Astrocyte (in vitro differentiated cells and primary cell): ENCODE data around the gene PDE4A. TPM values are rescaled to one million over a fixed set of nuclear protein-coding genes. Genes with fewer than 3 reads are reported as not detected.
"Not testable (repeated sequence)": the region's sequence is repeated elsewhere in the genome, so short reads cannot be mapped to it uniquely, and the experiment has no call there.

Source experiments
- DNase-seq: peaks from one replicate; pipeline ENCODE4 v3.0.0-alpha.2; 2010; ENCODE audit warnings: low read depth
- FAIRE-seq: peaks from 2 replicates; lab custom pipeline; 2011; peaks lifted over from hg19 to GRCh38; lab: Jason Lieb, UNC
- H2AFZ ChIP-seq: 2 replicates; pipeline ENCODE4 v1.6.0; 2012; ENCODE audit warnings: low read depth, low read length, inconsistent platforms
- H3K27ac ChIP-seq: 2 replicates; pipeline ENCODE4 v1.5.1; 2011; ENCODE audit warnings: low read depth, low read length, inconsistent platforms
- H3K27me3 ChIP-seq: 2 replicates; pipeline ENCODE4 v1.6.0; 2011; ENCODE audit warnings: low read length, inconsistent platforms; ENCODE audit not compliant: insufficient read depth
- H3K36me3 ChIP-seq: 2 replicates; pipeline ENCODE4 v1.5.1; 2011; ENCODE audit warnings: low read length, inconsistent platforms; ENCODE audit not compliant: insufficient read depth
- H3K4me1 ChIP-seq: 2 replicates; pipeline ENCODE4 v1.5.1; 2011; ENCODE audit warnings: low read length, inconsistent platforms; ENCODE audit not compliant: insufficient read depth
- H3K4me2 ChIP-seq: 2 replicates; pipeline ENCODE4 v1.6.0; 2012; ENCODE audit warnings: low read length, inconsistent platforms
- H3K4me3 ChIP-seq: 2 replicates; pipeline ENCODE4 v1.5.1; 2011; ENCODE audit warnings: low read depth, mild to moderate bottlenecking, low read length, inconsistent platforms; ENCODE audit not compliant: insufficient read depth
- H3K79me2 ChIP-seq: 2 replicates; pipeline ENCODE4 v1.6.0; 2012; ENCODE audit warnings: mild to moderate bottlenecking, low read length, inconsistent platforms; ENCODE audit not compliant: insufficient read depth
- H3K9ac ChIP-seq: 2 replicates; pipeline ENCODE4 v1.6.0; 2012; ENCODE audit warnings: mild to moderate bottlenecking, low read length, inconsistent platforms
- H3K9me3 ChIP-seq: 2 replicates; pipeline ENCODE4 v1.5.1; 2012; ENCODE audit warnings: low read depth, mild to moderate bottlenecking, low read length, inconsistent platforms; ENCODE audit not compliant: insufficient read depth
- H4K20me1 ChIP-seq: 2 replicates; pipeline ENCODE4 v1.6.0; 2012; ENCODE audit warnings: low read length, inconsistent platforms; ENCODE audit not compliant: insufficient read depth
- H3K27ac Mint-ChIP-seq: one replicate; pipeline ENCODE4 v1.8.0; 2021; ENCODE audit warnings: mild to moderate bottlenecking, mixed read lengths; ENCODE audit not compliant: unreplicated experiment
- H3K27me3 Mint-ChIP-seq: one replicate; pipeline ENCODE4 v1.8.0; 2021; ENCODE audit warnings: low read depth, mixed read lengths; ENCODE audit not compliant: unreplicated experiment
- H3K36me3 Mint-ChIP-seq: one replicate; pipeline ENCODE4 v1.8.0; 2021; ENCODE audit warnings: low read depth, mixed read lengths; ENCODE audit not compliant: unreplicated experiment
- H3K4me1 Mint-ChIP-seq: one replicate; pipeline ENCODE4 v1.8.0; 2021; ENCODE audit warnings: low read depth, mixed read lengths; ENCODE audit not compliant: unreplicated experiment
- H3K4me3 Mint-ChIP-seq: one replicate; pipeline ENCODE4 v1.8.0; 2021; ENCODE audit warnings: mild to moderate bottlenecking, moderate library complexity, mixed read lengths; ENCODE audit not compliant: unreplicated experiment
- H3K9me3 Mint-ChIP-seq: one replicate; pipeline ENCODE4 v1.8.0; 2021; ENCODE audit warnings: mild to moderate bottlenecking, mixed read lengths; ENCODE audit not compliant: unreplicated experiment
- CTCF ChIP-seq: IDR thresholded peaks from 2 replicates; pipeline ENCODE4 v1.5.1; 2011; ENCODE audit warnings: low read depth, mild to moderate bottlenecking, inconsistent platforms, low read length, moderate library complexity; ENCODE audit not compliant: insufficient read depth
- EZH2 ChIP-seq: IDR thresholded peaks from 2 replicates; pipeline ENCODE4 v1.6.1; 2012; ENCODE audit warnings: mild to moderate bottlenecking, low read length, inconsistent platforms; ENCODE audit not compliant: insufficient read depth
- total RNA-seq: library from RNA; stranded (reverse); gene quantifications from 2 replicates; pipeline ENCODE4 v1.2.1, GENCODE V29; 2021

Gene PDE4A
- total RNA-seq, 1 donor from 2014 or later, result 3.2 TPM

GRCh38 chr19:10395436-10395835 is 24.9 kb upstream of the PDE4A start:
- Mint-ChIP-seq H3K4me3 (no peak overlapping the region), H3K27ac (no peak overlapping the region), H3K36me3 (peaks cover 21% of the 10 kb centered on the region), H3K4me1 (peaks cover 3% of the 10 kb centered on the region), H3K9me3 (no peaks in the 10 kb centered on the region), H3K27me3 (no peaks in the 10 kb centered on the region)
- H3K9me3 ChIP-seq, result no peaks in the 10 kb centered on the region
- no peaks in the 10 kb centered on the region for H3K4me1 ChIP-seq
- H3K36me3 ChIP-seq, result peaks cover 28% of the 10 kb centered on the region
- H3K27me3 ChIP-seq, result no peaks in the 10 kb centered on the region
- H2AFZ ChIP-seq, result no peak overlapping the region
- TF ChIP-seq EZH2, result no peak
- peaks cover 63% of the 10 kb centered on the region for H4K20me1 ChIP-seq
- FAIRE-seq (no peak), DNase-seq (no peak)
- no peak overlapping the region for H3K9ac ChIP-seq
- no peak overlapping the region for H3K27ac ChIP-seq
- no peak overlapping the region for H3K4me3 ChIP-seq
- no peak overlapping the region for H3K4me2 ChIP-seq
- H3K79me2 ChIP-seq, result peaks cover 44% of the 10 kb centered on the region

- TF ChIP-seq EZH2 (no peak), CTCF (no peak)
- peaks cover 4% of the 10 kb centered on the region for H3K4me1 Mint-ChIP-seq
- no peaks in the 10 kb centered on the region for H3K27me3 ChIP-seq
- no peak overlapping the region for H3K4me2 ChIP-seq
- H2AFZ ChIP-seq, result no peak overlapping the region
- H3K4me3 Mint-ChIP-seq, result no peak overlapping the region
- H4K20me1 ChIP-seq, result peaks cover 63% of the 10 kb centered on the region
- no peak overlapping the region for H3K9ac ChIP-seq
- H3K27me3 Mint-ChIP-seq, result no peaks in the 10 kb centered on the region
- H3K79me2 ChIP-seq, result peaks cover 49% of the 10 kb centered on the region
- H3K4me1 ChIP-seq, result peaks cover 4% of the 10 kb centered on the region
- FAIRE-seq (no peak), DNase-seq (no peak)
- peaks cover 26% of the 10 kb centered on the region for H3K36me3 ChIP-seq
- H3K36me3 Mint-ChIP-seq, result peaks cover 18% of the 10 kb centered on the region
- H3K9me3 ChIP-seq, result no peaks in the 10 kb centered on the region
- no peak overlapping the region for H3K4me3 ChIP-seq
- no peak overlapping the region for H3K27ac ChIP-seq
- no peaks in the 10 kb centered on the region for H3K9me3 Mint-ChIP-seq
- no peak overlapping the region for H3K27ac Mint-ChIP-seq
Measured at GRCh38 chr19:10395917-10396316, 24.4 kb upstream of the PDE4A start.

GRCh38 chr19:10398819-10399218 is 21.5 kb upstream of the PDE4A start:
- Mint-ChIP-seq H3K36me3 (peaks cover 22% of the 10 kb centered on the region), H3K4me3 (no peak overlapping the region), H3K27me3 (no peaks in the 10 kb centered on the region), H3K4me1 (peaks cover 15% of the 10 kb centered on the region), H3K27ac (no peak overlapping the region), H3K9me3 (no peaks in the 10 kb centered on the region)
- H3K9ac ChIP-seq, result peak overlapping the region; percentile 23
- H3K4me1 ChIP-seq, result peaks cover 16% of the 10 kb centered on the region
- no peak overlapping the region for H3K4me3 ChIP-seq
- FAIRE-seq, result no peak
- DNase-seq, result no peak
- H3K9me3 ChIP-seq, result no peaks in the 10 kb centered on the region
- TF ChIP-seq CTCF (no peak), EZH2 (no peak)
- peaks cover 17% of the 10 kb centered on the region for H3K36me3 ChIP-seq
- H2AFZ ChIP-seq, result no peak overlapping the region
- no peaks in the 10 kb centered on the region for H3K27me3 ChIP-seq
- H4K20me1 ChIP-seq, result peaks cover 74% of the 10 kb centered on the region
- H3K4me2 ChIP-seq, result no peak overlapping the region
- no peak overlapping the region for H3K27ac ChIP-seq
- peaks cover 73% of the 10 kb centered on the region for H3K79me2 ChIP-seq

- peaks cover 74% of the 10 kb centered on the region for H4K20me1 ChIP-seq
- not testable (repeated sequence) for H3K4me3 Mint-ChIP-seq, H3K9me3 Mint-ChIP-seq, H3K4me2 ChIP-seq, DNase-seq, H2AFZ ChIP-seq, FAIRE-seq, H3K9me3 ChIP-seq, H3K27me3 ChIP-seq, H3K27me3 Mint-ChIP-seq, H3K4me3 ChIP-seq, H3K27ac Mint-ChIP-seq, H3K9ac ChIP-seq, H3K27ac ChIP-seq
- peaks cover 73% of the 10 kb centered on the region for H3K79me2 ChIP-seq
- peaks cover 21% of the 10 kb centered on the region for H3K4me1 ChIP-seq
- Mint-ChIP-seq H3K4me1 (peaks cover 15% of the 10 kb centered on the region), H3K36me3 (peaks cover 22% of the 10 kb centered on the region)
- peaks cover 17% of the 10 kb centered on the region for H3K36me3 ChIP-seq
Measured at GRCh38 chr19:10399340-10399739, 21.0 kb upstream of the PDE4A start.
